GM21515 (cell line): ENCODE results near the gene TARS3.

Source experiments
- ATAC-seq: cut with Tn5 transposase; IDR thresholded peaks from one replicate; pipeline ENCODE4 v1.9.1; 2021; ENCODE audit not compliant: unreplicated experiment

The TARS3 gene

DNA sequence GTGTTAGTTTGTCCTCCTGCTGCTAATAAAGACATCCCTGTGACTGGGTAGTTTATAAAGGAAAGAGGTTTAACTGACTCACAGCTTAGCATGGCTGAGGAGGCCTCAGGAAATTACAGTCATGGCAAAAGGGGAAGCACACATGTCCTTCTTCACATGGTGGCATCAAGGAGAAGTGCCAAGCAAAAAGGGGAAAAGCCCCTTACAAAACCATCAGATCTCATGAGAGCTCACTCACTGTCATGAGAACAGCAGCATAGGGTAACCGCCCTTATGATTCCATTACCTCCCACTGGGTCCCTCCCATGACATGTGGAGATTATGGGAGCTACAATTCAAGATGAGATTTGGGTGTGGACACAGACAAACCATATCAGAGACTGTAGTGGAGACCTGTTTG, 99.1 kb downstream of the TARS3 start:
- ATAC-seq: no peak

DNA sequence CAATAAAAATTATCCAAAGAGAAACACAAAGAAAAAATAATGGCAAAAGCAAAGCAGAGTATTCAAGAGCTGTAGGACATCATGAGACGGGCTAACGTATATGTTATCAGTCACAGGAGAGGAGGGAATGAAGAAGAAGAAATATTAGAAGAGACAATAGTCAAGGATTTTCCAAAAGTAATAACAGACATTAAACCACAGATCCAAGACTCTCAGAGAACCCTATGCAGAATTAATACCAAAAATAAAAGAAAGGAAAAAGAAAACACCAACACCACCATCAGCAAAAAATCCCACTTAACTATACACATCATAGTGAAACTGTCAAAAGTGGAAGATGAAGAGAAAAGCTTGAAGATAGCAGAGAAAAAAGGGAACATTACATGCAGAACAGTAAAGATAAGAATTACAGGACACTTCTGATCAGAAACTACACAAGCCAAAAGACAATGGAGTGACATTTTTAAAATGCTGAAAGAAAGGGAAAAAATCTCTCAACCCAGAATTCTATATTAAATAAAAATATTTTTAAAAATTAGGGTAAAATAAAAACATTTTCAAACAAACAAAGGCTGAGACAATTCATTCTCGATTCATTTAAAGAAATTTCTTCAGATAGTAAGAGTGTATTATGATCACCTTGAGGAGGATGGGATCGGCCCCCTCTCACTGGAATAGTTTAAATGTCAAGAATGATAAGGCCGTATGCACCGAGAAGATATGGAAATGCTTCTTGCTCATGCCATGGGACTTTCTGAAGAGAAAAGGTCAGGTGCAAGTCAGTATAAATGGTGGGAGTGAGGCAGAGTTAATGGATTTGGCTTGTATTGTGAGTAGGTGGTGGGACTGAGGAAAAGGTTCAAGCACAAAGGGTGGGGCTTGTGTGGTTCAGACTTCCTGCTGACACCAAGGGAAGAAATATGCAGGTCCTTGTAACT, 100.6 kb downstream of the TARS3 start:
- ATAC-seq: no peak

DNA sequence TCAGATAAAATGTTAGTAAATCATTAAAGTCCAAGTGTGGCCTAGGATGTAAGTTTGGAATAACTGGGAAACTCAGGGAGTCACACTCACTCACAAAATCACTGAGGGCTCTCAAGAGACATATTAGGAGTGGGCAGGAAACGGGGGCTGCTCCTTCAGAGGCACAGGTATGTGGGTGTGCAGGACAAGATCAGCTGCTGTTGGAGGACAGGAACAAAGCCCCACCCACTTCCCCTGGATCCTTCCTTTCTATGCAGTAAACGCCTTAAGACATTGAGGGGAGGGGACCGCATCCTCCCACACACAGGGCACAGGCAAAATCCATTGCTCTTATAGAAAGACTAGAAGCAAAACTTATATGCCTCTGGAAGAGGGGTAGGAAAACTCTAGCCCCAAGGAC, 102.3 kb downstream of the TARS3 start:
- no peak for ATAC-seq

DNA sequence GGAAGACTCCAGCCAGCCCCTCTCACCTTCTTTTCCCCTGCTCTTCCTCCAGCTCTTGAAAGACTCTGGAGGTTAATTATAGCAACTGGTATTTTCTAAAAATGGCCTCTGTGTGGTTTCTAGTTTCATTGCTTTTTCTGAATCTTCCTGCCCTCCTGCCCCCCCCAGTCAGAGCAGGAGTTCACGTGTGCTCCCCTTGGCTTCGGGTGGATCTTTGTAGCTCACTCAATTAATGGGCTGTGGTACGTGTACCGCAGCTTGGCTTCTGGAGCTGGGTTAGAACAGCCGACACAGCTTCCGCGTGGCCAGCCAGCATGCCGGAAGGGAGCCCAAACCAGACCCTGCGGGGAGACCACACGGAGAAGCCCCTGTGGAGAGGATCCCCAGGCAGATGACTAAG, 103.6 kb downstream of the TARS3 start:
- ATAC-seq: no peak

DNA sequence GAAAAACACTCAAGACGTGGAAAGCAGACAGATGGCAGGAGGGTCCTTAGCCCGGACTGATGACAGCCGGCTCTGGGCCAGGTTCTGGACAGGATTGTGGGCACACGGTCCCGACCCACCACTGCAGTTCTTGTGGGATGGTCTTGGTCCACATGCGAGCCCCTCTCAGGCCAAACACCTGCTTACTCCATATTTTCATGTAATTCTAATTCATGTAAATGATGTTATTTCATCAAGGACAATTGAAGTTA, 104.7 kb downstream of the TARS3 start:
- no peak for ATAC-seq

DNA sequence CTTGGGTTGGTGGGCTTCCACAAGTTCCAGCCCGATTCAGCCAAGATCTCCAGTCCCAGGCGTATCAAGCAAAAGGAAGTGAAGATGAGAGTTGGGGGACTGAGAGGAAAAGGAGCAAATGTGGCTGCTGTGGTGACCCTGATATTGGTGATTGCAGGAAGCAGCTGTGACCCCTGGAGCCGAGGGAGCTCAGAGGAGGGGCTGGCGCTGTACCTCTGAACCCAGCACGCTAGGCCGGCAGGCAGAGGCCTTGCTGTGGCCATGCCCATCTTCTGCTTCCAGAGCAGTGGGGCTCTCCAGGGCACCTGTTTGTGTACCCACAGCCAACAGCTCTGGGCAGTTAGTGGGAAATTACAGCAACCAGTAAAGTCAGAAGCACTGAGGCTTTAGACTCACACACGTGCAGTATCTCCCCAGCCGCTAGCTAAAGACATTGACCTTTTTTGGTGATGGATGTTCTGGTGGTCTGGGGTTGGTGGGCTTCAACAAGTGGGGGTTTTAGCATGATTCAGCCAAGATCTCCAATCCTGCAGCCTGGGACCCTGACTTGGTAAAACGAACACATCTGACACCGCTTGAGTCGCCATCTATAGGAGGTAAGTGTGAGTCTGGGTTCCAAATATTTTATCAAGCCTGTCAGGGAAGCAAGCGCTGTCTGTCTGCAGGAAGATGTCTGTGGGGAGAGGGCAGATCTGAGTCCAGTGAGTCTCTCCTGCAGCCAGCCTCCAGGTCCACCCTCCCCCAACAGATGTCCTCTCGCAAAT, 105.2 kb downstream of the TARS3 start:
- ATAC-seq: no peak

DNA sequence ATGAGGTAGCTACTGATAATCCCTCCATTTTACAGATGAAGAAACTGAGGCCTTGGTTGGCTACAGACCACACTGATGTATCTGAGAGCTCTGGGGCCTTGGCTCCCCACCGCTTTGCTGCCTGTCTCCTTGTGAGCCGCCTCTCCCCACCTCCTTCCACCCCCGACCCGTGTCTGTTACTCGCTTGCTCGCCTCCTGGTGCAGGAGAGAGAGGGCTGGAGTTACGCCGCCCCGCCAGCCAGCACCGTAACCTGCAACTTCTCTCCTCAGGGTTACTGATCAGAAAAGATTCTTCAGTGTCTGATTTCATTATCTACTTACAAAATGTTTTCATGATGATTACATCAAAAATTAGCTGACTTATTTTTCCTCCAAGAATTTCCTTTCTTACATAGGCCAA, 106.2 kb downstream of the TARS3 start:
- ATAC-seq: no peak

DNA sequence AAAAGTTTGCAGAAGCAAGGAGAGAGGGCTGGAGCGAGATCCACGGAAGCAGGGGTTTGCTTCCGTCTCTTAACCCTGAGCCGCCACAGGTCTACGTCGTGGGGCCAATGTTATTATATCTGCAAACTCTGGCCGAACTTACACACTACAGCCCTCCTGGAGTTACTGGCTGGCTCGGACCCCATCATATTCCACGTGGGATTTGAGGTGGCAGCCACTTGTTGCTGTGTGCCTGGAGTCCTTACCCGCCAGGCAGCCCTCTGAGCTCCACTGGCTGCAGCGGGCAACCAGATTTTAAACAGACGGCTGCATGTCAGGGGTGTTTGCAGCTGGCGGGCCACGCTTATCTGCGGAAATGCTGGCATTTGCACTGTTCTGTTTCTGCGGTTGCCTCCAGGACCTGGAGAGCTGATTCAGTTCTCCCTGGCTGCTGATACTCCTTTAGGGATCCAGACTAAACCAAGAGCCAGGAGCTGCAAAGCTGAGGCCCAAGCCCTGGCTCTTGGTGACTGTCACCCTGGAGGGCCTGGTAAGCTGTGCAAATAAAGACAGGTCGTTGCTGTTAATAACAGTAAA, 106.8 kb downstream of the TARS3 start:
- no peak for ATAC-seq

DNA sequence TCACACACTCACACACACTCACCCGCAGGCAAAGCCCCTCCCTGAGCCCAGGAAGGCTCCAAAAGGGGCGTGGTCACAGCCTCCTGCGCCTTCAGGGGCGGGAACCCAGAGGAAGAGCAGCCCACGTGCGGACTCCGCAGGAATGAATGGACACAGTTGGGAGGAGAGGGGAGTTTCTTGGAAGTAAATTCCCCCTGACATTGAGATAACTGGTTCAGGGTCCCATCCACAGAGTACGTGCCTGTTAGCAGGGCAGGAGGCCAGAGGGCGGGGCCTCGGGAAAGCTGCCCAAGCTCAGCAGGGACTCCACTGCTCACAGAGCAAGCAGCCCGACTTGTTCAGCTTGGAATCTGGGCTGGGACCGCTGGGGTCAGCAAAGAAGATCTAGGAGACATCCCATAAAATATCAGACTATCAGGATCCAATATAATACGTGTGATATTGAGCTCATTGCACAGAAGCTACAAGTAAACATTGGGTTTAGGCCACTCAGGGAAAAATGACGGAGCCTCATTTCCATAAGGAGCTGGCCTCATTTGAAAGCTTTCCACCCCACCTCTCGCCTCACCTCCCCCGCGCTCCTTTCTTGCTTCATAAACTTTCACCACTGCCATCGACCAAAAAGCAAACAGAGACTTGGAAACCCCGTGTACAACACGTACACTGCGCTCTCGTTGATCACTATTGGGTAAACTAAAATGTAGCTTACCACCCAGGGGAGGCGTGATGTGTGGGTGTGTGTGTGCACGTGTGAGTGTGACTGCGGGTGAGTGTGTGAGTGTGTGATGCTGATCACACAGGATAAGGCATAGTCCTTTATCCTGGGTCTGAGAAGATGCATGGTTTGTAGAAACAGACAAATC, 108.1 kb downstream of the TARS3 start:
- ATAC-seq: no peak

DNA sequence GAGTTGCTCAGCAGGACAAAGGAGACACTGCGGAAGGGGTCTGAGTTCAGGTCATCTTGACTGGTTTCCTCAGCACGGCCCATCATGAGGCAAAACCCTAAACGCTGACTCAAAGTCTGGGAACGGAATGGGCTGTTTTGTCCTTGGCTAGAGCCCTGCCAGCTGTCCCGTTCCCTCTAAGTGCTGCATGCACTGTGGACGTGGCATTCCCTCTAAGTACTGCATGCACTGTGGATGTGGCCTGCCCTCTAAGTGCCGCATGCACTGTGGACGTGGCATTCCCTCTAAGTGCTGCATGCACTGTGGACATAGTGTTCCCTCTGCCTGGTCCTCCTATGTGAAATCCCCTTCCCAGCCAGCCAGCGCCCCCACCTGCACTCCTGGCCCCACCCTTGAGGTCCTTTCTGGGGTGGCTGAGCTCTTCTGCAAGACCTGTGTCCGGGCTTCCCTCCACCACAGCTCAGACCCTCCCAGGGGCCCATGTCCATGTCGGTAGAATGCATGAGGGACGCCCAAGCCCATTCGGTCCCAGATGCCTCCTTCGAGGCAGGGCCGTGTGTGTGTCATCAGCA, 108.8 kb downstream of the TARS3 start:
- ATAC-seq: no peak

DNA sequence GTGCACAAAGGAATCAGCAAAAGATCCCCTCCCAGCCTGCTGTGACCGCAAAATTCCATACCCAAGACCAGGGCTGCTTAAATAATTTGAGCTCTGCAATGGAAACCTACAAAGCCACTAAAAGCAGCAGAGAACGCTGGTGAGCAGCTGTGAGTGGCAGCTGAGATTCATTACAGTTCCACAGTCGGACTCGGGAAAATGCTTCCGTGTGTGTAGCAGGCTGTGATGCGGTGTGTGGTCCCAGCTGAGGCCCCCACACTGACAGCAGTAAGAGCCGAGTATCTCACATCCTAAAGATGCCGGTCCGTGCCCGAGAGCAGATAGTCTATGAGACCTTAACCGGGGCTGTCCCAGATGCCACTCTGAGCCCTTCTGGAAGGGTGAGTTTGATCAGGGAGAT, 109.5 kb downstream of the TARS3 start:
- no peak for ATAC-seq

DNA sequence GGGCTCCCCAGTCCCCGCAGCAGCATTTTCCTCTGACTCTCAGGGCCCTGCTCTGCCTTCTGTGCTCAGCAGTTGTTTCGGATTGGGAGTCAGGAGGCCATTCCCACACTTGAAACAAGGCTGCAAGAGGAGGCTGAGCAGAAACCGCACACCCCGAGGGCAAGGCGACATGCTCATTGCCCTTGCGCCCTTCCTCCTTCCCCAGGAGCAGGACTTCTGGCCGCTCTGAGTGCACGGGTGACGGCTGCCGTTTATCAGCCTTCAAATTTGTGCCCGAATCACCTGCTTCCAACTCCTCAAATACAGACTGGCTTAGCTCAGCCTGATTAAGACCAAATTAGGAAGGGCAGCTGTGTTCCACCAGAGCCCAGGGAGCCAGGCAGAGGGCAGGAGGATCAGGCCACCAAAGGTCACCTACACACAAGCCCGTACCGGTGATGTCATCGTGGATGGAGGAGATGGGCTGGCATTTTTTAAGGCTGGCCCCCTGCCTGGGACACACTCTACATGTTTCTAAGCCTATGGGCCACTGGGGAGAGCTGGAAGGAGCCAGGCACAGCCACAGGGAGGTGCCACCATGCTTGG, 110.2 kb downstream of the TARS3 start:
- no peak for ATAC-seq

DNA sequence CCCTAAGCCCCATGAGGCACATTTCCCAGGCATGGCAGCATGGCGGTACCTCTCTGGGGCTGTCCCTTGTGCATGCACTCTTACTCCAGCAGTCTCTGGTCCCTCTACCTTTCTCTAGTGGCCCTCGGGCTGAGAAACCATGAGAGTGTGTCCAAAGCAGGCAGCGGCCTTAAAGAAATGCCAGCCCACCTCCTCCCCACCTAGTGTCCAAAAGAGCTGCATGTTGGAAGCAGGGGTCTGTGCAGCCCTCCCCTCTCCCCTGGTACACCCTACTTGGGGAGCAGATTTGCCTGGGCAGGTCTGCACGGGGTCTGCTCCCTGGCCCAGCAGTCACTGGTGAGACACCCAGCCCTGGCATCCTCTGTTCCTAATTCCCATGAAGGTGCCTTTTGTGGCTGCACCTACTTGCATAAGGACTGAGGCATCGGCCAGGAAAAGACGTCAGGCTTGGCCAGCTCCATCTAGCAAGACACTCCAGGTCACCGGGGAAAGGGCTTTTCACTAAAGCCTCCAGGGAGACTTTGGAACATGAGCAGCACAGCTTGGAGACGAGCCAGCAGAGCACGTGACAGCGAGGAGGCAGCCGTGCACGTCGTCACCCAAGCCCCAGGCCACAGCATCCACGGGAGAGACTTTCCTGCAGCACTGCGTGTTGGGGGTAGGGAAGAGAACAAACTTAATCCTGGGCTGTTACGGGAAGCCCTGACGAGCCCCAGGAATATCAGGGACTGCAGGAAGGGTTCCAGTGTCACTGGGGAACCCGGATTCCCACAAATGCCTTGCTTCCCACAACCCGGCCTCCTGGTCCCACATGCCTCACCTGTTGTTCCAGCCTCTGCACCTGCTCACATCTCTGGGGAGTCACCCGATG, 110.9 kb downstream of the TARS3 start:
- ATAC-seq: no peak

DNA sequence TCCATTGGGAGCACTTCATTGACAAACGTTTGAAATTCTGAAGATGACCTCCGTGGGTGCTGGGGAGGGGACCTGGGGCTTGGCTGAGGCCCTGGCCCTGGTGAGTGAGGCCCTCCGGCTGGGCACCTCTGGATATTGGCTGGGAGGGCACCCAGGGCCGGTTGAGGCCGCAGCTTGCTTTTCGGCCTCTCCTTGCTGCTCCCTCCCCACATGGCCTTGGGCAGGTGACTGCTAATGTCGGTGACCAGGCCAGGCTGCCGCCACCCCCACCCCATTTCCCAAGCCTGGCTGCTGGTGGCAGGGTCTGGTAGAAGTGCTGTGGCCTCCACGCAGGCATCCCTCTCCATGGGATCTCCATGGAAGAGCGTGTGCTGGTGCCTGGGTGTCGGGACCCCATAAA, 111.6 kb downstream of the TARS3 start:
- no peak for ATAC-seq

DNA sequence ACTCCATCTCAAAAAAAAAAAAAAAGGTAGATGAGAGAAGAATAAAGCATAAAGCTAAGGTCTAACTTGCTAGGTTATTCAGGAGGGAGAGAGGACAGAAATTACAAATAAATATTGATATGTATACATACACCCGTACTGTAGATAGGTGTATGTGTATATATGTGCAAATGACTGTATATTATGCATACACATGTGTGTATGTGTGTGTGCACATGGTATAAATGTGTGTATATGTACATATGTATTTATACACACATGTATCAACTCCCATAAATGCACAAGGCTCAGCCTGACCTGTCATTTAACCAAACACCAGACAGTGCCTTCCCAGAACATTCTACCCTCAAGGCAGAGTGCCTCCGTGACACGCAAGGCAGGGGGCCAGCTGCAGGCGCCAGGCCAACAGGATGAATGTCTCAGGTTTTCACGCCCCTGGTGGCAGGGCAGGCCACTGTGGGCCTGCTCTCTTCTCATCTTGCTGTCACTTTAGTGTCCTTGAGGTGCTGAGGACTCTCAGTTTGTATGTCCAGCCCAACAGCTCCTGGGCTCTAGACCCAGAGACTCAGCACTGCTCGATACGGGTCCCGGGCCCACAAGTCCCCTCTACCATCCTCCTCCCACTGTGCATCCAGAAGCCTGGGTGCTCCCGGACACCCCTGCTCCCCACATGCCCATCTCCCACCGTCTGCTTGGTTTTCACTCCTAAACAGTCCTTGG, 112.5 kb downstream of the TARS3 start:
- no peak for ATAC-seq

DNA sequence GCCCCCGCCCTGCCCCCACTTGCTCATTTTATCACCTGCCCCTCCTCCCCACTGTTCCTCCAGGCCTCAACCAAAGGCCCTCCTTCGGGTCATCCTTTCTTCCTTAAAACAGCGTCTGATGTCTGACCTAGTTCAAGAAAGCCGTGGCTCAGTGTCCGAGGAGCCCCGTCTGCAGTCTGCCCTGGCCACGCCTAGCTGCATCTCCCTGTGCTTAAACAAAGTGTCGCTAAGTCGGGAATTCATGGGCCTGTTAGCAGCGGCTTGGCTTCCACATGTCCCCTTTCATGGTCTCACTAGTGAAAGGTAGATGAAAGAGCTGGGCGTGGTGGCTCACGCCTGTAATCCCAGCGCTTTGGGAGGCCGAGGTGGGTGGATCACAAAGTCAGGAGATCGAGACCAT, 113.3 kb downstream of the TARS3 start:
- ATAC-seq: no peak

DNA sequence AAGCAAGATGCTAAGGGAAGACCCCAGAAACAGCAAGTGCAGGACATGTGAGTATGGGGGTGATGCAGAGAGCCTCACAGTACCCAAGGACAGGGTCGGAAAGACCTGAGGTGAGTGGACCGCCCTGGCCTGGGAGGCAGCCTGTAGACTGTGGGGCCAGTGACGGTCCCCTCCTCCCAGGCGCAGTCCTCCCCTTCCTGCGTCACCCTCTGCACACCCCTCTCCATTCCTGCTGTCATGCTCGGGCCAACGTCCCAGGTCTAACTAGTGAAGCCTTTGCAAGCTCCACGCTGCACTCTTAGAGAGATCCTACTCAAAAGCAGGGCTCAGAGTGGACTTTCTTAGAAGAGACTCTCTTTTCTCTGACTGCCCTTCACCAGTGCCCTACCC, 113.7 kb downstream of the TARS3 start:
- ATAC-seq: no peak

DNA sequence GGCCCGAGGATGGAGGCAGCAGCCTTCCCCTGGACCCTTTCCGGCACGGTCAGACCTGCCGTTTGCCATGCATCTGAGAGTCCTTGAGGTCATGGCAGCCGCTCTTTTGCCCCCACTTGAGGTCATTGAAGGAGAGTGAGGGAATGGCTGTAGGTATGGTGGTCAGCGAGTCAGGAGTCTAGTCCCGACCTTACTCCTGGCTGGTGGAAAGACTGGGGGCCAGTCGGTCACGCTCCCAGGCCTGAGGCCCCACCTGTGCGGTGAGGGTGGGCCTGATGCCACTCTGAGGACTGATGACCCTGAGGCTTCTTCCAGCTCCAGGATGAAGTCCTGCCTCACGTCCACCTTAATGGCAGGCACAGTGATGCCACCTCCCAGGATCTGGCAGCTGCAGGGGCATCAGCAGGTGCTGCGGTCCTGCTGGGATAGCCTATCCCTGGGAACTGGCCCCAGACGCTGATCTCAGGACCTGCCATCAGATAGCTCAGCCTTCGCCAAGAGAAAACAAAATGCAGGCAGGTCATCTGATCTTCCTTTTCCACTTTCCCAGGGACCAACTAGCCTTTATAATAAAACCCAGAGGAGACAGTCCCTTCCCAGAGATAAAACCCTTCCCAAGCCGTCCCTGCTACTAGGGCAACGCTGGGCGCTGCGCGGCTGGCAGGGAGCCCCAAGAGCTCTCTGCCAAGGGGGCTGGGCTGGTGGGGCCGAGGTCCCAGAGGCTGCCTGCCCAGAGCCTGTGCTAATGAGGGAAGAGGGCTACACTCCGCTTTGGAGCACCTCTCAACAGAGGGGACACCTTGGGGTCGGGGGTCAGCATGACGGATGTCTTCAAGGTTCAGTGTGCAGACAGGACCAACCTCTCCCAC, 114.3 kb downstream of the TARS3 start:
- ATAC-seq: no peak
